ENCODE results near the gene TBCA.
A peak's percentile ranks its signal among the peaks of the same experiment; 100 is the strongest.

The TBCA gene

DNA sequence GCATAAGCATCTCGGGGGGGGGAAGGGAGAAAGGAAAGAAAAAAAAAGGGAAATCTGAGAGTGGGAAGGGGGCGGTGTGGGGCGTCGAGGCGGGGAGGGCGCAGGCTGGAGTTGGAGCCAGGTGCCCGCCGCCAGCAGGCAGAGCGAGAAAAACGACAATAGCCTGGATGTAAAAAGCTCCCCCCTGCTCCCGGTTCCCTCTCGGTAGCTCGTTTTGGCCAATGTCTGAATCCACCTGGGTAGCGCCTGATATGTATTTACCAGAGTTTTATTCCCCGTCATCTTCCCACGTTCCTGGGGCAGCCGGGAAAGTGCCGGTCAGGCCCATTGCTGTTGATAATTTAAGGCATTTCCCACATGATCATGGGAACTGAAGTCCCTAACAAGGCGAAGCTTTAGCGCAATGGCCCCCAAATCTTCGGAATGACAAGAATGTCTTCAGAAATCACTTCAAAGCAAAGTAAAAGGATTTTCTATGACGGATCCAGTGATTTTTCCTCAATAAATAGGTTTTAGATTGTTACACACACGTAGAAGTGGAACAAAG is 134.7 kb downstream of the TBCA start:
- DNase-seq: peak; percentile 88
